Measurements from ENCODE around the gene GMDS.

Gene GMDS

DNA sequence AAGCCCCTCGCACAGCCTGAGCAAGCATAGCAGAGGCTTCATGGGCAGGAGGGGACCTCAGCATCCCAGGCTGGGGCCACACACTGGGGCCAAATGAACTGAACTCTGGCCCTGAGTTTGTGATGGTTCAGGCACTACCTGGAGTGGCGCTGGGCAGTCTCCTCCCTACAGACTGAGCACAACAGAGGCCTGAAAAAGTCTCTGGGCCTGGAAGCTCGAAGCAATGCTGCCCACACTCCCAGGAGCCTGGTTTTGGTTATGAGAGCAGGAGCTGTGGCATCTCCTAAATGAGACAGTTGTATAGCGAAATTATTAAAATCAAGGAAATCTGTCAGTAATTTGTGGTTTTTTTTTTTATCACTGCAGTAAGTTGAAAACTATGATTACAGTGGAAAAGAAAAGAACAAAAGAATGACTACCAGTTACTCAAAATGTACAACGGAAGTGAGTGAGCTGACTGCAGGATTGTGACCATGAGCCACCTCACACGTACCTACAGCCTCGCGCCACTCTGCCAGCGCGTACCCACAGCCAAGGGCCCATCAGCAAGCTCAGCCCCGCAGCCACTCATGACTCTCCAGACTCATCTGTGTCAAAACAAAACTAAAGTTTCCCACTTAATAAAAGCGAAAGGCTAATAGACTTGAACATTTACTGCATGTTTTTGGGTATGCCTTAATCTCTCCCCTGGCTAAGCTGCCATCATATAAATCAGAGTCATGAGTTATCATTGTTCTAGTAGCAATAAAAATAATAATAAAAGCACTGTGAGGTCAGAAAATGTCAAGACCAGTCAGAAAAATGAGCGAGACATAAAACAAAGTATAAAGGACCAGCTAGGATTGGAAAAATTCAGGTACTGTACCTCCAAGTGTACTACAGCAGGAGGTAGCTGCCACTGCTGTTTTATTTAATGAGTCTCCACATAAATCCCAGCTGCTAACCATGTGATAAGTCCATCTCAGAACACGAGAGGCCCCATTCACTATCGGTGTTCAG is 458.7 kb downstream of the GMDS start:
- H3K4me3 ChIP-seq (ENCODE audit: low read depth, low read length): no peak overlapping the region
- TF ChIP-seq, protein P1, sequence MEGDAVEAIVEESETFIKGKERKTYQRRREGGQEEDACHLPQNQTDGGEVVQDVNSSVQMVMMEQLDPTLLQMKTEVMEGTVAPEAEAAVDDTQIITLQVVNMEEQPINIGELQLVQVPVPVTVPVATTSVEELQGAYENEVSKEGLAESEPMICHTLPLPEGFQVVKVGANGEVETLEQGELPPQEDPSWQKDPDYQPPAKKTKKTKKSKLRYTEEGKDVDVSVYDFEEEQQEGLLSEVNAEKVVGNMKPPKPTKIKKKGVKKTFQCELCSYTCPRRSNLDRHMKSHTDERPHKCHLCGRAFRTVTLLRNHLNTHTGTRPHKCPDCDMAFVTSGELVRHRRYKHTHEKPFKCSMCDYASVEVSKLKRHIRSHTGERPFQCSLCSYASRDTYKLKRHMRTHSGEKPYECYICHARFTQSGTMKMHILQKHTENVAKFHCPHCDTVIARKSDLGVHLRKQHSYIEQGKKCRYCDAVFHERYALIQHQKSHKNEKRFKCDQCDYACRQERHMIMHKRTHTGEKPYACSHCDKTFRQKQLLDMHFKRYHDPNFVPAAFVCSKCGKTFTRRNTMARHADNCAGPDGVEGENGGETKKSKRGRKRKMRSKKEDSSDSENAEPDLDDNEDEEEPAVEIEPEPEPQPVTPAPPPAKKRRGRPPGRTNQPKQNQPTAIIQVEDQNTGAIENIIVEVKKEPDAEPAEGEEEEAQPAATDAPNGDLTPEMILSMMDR (IDR thresholded peaks at IDR 0.05; ENCODE audit: borderline replicate concordance, insufficient read depth, low read depth, low read length): no peak

DNA sequence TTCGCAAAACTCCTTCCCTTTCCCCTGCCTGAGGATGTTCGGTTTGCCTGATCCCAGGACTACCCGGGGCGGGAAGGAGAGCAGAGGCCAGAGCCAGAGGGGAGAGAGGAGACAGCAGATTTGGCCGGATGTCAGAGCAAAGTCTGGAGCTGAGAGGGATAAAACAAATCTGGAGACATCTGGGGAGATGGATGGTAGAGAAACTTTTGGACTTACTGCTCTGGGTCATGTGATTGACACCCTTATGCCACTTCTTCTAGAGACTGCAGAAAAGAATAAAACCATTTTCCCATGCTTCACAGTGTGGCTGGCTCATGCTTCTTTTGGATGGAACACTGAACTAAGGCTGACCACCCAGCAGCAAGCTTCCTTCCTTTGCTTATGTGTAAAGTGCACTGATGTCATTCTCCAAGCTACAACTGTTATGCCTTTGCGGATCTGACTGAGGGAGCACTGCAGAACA is 461.0 kb downstream of the GMDS start:
- TF ChIP-seq, protein P1 (IDR thresholded peaks at IDR 0.05; ENCODE audit: borderline replicate concordance, insufficient read depth, low read depth, low read length): no peak

DNA sequence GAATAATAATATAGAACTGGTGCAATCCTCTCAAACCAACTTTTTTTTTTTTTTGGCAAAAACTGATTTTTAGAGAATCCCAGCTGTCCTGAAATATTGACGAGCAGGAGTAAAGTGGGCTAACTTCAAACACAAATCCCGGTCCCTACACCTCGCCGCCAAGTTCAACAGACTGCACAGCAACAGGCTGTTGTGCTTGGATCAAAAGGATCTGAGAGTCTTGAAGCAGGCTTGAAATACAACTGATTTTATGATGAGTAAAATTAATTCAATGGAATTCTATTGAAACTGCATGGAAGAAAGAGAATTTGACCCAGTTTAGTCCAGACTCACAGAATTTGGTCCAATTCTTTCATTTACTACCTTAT is 463.6 kb downstream of the GMDS start:
- H3K4me3 ChIP-seq (ENCODE audit: low read depth, low read length): no peak overlapping the region
- TF ChIP-seq, protein P1 (IDR thresholded peaks at IDR 0.05; ENCODE audit: borderline replicate concordance, insufficient read depth, low read depth, low read length): no peak

More for the DNA sequence above, 461.0 kb downstream of the GMDS start:
- no peak overlapping the region for H3K4me3 ChIP-seq (ENCODE audit: low read depth, low read length)

DNA sequence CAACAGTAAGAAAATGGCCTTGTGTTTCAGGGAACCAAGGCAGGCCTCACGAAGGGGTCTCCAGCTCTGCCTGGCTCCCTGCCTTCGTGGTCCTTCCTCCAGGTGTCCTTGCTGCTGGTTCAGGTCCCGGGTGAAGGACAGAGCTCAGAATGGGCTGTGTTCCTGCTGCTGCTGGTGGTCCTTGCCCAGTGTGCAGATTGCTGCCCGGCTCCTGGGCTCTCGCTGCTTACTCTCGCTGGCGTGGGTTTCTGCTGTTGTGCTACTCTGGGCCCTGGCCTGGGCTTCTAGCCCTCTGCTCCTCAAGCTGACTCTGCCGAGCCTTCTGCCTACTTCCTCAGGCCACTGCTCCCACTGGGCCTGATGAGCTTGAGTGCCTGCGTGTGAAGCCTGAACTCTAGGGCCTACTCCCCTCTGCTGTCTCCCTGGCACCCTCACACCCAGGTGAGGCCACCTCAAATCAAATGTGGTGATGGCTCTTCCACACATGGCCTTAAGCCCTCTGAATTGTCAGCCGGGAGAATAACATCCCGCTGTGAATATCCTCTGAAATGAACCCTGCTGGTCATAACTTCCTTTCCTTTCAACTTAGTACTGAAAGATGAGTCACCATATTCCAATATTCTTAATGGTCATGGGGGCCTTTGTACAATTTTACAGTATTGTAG is 464.1 kb downstream of the GMDS start:
- no peak overlapping the region for H3K4me3 ChIP-seq (ENCODE audit: low read depth, low read length)
- TF ChIP-seq, protein P1 (IDR thresholded peaks at IDR 0.05; ENCODE audit: borderline replicate concordance, insufficient read depth, low read depth, low read length): no peak

DNA sequence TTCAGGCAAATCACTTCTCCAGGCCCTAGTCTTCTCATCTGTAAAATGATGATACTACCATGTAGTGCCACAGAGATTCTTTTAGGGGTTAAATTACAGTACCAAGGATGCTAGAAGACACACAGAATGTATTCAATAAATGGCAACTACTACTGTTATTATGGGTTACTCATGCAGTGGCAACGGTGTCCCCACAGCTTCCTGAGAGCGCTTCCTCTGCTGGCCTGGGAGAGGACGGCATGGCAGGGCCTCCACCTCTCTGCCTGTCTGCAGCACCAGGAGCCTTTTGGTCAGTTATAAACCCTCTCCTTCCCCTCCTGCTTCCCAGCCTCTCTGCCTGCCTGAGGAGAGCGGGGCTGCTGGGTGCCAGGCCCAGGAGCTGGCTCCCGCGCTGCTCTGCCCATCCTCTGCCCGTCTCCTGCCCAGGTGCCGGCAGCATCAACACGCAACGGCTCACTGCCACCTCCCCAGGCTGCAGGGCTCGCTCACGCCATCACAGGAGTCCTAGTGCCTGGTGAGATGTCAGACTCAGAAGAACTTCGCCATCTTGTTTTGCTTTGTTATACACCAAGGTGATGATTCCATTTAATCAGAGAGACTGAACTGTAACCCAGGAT is 465.0 kb downstream of the GMDS start:
- TF ChIP-seq, protein P1 (IDR thresholded peaks at IDR 0.05; ENCODE audit: borderline replicate concordance, insufficient read depth, low read depth, low read length): no peak
- no peak overlapping the region for H3K4me3 ChIP-seq (ENCODE audit: low read depth, low read length)

DNA sequence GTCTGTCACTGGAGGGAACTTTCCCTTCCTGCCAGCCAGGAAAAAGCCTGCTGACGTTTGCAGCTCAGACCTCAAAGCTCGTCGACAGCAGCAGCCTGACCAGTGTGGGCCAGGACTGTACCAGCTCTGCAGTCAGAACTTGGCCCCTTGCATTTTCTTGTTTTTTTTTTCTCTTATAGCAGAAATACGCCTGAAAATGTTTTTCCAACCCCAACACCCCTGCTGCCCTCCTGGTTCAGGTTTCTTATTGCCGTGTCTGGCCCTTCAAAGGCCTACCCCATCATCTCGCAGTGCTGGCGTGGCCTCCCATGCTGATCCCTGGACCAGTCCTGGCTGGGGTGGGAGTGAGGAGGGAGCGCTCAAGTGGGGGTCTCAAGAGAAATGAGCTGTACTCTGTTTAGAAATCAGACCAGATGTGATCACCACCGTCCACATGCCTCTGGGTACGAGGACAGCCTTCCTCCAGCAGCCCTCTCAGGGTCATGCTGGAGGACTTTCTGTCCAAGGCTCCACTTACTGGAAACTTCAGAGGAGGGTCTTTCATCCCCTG is 466.6 kb downstream of the GMDS start:
- no peak overlapping the region for H3K4me3 ChIP-seq (ENCODE audit: low read depth, low read length)
- TF ChIP-seq, protein P1 (IDR thresholded peaks at IDR 0.05; ENCODE audit: borderline replicate concordance, insufficient read depth, low read depth, low read length): no peak
